Gastroesophageal sphincter (tissue), 4 donors: ENCODE measurements around the gene MYOG. TPM values are rescaled to one million over a fixed set of nuclear protein-coding genes. Genes with fewer than 3 reads are reported as not detected.
A peak's percentile ranks its signal among the peaks of the same experiment; 100 is the strongest.

Experiments
- ATAC-seq: fragments of 150-250 bp; one replicate; pipeline ENCODE4 v1.9.1; 2016; ENCODE audit warnings: mild to moderate bottlenecking, moderate library complexity
- H3K27ac ChIP-seq, 4 donors: fragments of 200-600 bp; sonication (generic) in 3 of 4; 1 replicate in 3 of 4; 2 replicates in 1 of 4; pipeline ENCODE4 v1.5.1; 2016 to 2019
- H3K27me3 ChIP-seq: fragments of 200-600 bp; sonication (generic); one replicate; pipeline ENCODE4 v1.5.1; 2019
- H3K36me3 ChIP-seq, 2 donors: fragments of 200-600 bp; sonication (generic); one replicate each; pipeline ENCODE4 v1.5.1; 2019; ENCODE audit warnings: control low read depth in 1 of 2
- H3K4me1 ChIP-seq, 3 donors: fragments of 200-600 bp; sonication (generic); 1 replicate in 2 of 3; 2 replicates in 1 of 3; pipeline ENCODE4 v1.5.1; 2016 to 2019; ENCODE audit warnings: control low read depth in 2 of 3
- H3K4me3 ChIP-seq, 2 donors: fragments of 200-600 bp; sonication (generic); one replicate each; pipeline ENCODE4 v1.5.1; 2019; ENCODE audit warnings: mild to moderate bottlenecking in 1 of 2, moderate library complexity in 1 of 2
- H3K9me3 ChIP-seq, 3 donors: fragments of 200-600 bp; sonication (generic); one replicate each; pipeline ENCODE4 v1.5.1; 2017 to 2019; ENCODE audit warnings: control low read depth in 2 of 3
- EP300 ChIP-seq: sonication (generic); formaldehyde crosslinking; IDR thresholded peaks from one replicate; pipeline ENCODE4 v1.6.1; 2017; ENCODE audit warnings: antibody characterized with exemption, mild to moderate bottlenecking
- POLR2A ChIP-seq, 2 donors: fragments of 450-650 bp; IDR thresholded peaks; one replicate each; pipeline ENCODE4 v1.6.1; 2017; ENCODE audit warnings: antibody characterized with exemption in 2 of 2, mild to moderate bottlenecking in 2 of 2, moderate library complexity in 1 of 2
- POLR2AphosphoS5 ChIP-seq: sonication (generic); formaldehyde crosslinking; IDR thresholded peaks from one replicate; pipeline ENCODE4 v1.6.1; 2017; ENCODE audit warnings: antibody characterized with exemption
- WGBS, 2 donors: methylation state at CpG; one replicate each; pipeline ENCODE4 v1.1.5; 2018; ENCODE audit warnings: low coverage in 1 of 2; 5-methylcytosine and 5-hydroxymethylcytosine counted together
- total RNA-seq, 4 donors: library from RNA; depleted of rRNA; stranded (reverse); fragments of >200 nt; gene quantifications; one replicate each; pipeline ENCODE4 v1.1.0, GENCODE V29; 2016
- TF ChIP-seq, protein P1 (sequence below), 4 experiments: fragments of 200-600 bp in 2 of 4; fragments of 450-650 bp in 2 of 4; sonication (generic) in 1 of 4; IDR thresholded peaks; one replicate each; pipeline ENCODE4 v1.5.1; 2017 to 2019; ENCODE audit warnings: antibody characterized with exemption in 4 of 4, mild to moderate bottlenecking in 2 of 4, moderate library complexity in 2 of 4

The MYOG gene
- total RNA-seq, 4 donors from 2014 or later, result 0.35 TPM; not detected in 3

DNA sequence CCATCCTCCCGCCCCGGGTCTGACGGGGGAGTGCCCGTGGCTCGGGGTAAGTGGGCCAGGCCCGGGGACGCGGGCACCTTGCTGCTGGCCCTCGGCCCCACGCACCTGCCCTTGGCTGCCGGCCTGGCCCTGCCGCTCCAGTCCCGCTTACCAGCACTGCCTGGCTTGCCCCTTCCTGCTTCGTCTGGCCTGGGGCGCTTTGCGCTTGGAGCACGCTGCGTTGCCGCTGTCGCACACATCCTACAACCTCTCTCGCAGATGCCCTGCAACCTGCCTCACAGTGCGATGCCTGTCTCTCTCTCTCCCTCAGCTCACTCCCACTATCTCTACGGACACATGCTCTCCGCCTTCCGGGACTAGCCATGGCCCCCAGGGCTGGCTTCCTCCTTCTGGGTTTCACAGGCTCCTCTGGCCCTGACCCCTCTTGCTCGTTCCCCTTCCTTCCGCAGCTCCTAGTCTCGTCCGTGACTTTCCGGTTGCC, 9.7 kb downstream of the MYOG start:
- H3K27me3 ChIP-seq, result peaks cover 43% of the 10 kb centered on the region
- WGBS, 2 donors, result 50 to 65% methylated on average over 8 to 25 of the region's 30 CpGs
- H3K4me3 ChIP-seq, result peak overlapping the region in 1 of 2 donors; percentile 37
- H3K27ac ChIP-seq, result no peak overlapping the region
- no peak for TF ChIP-seq POLR2AphosphoS5
- TF ChIP-seq EP300, result no peak
- TF ChIP-seq, protein P1, sequence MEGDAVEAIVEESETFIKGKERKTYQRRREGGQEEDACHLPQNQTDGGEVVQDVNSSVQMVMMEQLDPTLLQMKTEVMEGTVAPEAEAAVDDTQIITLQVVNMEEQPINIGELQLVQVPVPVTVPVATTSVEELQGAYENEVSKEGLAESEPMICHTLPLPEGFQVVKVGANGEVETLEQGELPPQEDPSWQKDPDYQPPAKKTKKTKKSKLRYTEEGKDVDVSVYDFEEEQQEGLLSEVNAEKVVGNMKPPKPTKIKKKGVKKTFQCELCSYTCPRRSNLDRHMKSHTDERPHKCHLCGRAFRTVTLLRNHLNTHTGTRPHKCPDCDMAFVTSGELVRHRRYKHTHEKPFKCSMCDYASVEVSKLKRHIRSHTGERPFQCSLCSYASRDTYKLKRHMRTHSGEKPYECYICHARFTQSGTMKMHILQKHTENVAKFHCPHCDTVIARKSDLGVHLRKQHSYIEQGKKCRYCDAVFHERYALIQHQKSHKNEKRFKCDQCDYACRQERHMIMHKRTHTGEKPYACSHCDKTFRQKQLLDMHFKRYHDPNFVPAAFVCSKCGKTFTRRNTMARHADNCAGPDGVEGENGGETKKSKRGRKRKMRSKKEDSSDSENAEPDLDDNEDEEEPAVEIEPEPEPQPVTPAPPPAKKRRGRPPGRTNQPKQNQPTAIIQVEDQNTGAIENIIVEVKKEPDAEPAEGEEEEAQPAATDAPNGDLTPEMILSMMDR (IDR thresholded peaks at IDR 0.05), result no peak
- TF ChIP-seq POLR2A (IDR thresholded peaks at IDR 0.05), result no peak
- no peak for ATAC-seq
- H3K36me3 ChIP-seq, result no peaks in the 10 kb centered on the region
- H3K9me3 ChIP-seq, result no peaks in the 10 kb centered on the region
- peaks cover 0 to 11% (median 0%) of the 10 kb centered on the region in 3 donors for H3K4me1 ChIP-seq

DNA sequence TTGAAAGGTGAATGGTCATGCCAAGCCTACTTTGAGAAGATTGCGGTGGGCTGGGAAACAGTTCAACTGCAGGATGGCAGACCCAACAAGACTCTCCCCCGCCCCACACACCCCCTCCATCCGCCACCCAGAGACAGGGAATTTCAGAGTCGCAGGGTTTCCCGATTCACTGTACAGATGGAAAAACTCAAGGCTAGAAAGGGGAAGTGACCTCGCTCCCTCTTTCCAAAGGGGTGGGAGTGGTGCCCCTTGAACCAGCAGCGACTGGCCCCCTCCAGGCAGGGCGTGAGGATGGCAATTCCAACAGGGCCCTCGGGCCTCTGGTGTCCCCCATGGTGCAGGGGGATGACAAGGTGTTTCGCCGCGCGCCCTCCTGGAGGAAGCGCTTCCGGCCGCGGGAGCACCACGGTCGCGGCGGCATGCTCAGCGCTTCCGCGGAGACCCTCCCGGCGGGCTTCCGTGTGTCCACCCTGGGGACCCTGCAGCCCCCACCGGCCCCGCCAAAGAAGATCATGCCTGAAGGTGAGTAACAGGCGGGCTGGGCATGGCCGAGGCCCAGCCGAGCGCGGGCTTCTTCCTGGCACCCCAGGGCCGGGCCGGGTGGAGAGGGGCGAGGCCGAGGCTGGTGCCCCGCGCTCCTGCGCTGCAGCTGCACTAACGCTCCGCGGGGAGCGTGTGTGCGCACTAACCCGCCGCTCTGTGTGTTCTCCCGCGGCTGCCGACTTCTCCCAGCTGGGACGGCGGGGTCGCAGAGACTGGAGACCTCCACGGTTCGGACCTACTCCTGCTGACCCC, 10.4 kb downstream of the MYOG start:
- H3K4me1 ChIP-seq, result peaks cover 0 to 11% (median 0%) of the 10 kb centered on the region in 3 donors
- WGBS, 2 donors, result 80% methylated on average over 1 of the region's 56 CpGs; no CpG with 5 or more reads in 1 of the 2 donors
- no peaks in the 10 kb centered on the region for H3K36me3 ChIP-seq
- no peak overlapping the region for H3K27ac ChIP-seq
- peak overlapping the region in 1 of 2 donors; percentile 37 for H3K4me3 ChIP-seq
- H3K27me3 ChIP-seq, result peaks cover 41% of the 10 kb centered on the region
- no peak for ATAC-seq
- no peaks in the 10 kb centered on the region for H3K9me3 ChIP-seq
- TF ChIP-seq, protein P1 (IDR thresholded peaks at IDR 0.05), result no peak
- TF ChIP-seq POLR2A (IDR thresholded peaks at IDR 0.05) (no peak), EP300 (no peak), POLR2AphosphoS5 (no peak)

DNA sequence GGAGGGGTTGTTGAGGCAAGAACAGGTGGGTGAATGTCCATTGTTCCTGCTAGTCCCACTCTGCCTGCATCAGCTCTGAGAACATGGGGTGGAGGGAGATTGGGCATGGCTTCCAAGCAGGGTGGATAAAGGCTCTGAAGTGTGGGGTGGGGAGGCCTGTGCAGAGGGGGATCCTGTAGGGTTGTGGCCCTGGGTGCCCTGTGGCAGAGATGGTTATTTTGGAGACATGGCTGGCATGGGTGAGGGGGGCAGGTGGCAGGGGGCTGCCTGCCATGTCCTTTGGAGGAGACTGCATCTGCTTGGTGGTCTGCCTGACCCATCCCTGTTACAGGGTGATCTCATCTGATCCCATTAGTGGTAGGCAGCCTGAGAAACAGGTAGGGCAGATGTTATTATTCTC, 11.2 kb downstream of the MYOG start:
- Histone ChIP-seq H3K27ac (no peak overlapping the region), H3K4me3 (no peak overlapping the region), H3K27me3 (peaks cover 36% of the 10 kb centered on the region), H3K9me3 (no peaks in the 10 kb centered on the region), H3K36me3 (no peaks in the 10 kb centered on the region), H3K4me1 (peaks cover 2 to 19% (median 2%) of the 10 kb centered on the region in 3 donors)
- TF ChIP-seq, protein P1 (IDR thresholded peaks at IDR 0.05), result no peak
- TF ChIP-seq POLR2A (IDR thresholded peaks at IDR 0.05), result no peak
- ATAC-seq, result no peak

DNA sequence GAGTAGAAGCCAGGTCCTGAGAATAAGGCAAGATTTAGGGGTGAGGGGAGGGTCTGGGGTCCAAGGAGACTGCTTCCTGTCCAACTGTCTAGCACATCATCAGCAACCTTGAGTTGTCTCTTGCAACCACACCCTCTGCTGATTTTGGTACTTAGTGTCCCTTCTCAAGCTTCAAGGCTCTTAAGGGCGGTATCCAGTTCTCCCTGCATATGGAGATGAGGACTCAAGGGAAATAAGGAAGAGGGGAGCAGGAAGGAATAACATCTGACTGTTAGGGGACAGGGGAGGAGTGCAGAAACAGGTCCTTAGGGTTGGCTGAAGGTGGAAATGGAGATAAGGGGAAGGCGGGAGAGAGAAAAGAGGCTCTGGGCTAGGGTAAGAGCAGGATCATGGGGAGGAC, 12.3 kb downstream of the MYOG start:
- TF ChIP-seq, protein P1 (IDR thresholded peaks at IDR 0.05), result no peak
- TF ChIP-seq POLR2A (IDR thresholded peaks at IDR 0.05), result no peak
- no peak for TF ChIP-seq EP300
- TF ChIP-seq POLR2AphosphoS5, result no peak
- ATAC-seq, result no peak
- WGBS, 2 donors, result 86 to 100% methylated on average over 1 to 2 of the region's 2 CpGs

DNA sequence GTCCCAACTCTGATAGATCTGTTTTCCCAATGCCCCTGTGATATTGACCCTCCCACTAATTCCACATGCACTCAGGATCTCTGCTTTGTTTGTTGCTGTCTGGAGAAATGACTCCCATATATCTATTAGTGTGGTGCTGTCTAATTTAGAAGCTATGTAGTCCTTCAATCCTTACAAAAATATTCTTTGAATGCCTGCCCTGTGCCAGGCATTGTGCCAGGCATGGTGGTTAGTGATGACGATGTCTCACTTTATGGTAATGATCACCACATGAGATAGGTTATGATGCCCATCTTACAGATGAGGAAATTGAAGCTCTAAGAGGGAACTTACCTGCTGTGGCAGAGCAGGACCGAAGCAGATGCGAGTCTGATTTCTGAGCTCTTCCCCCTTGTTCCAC, 12.9 kb downstream of the MYOG start:
- no peak for ATAC-seq
- H3K4me3 ChIP-seq, result no peak overlapping the region
- H3K27ac ChIP-seq, result no peak overlapping the region
- 94 to 100% methylated on average over 2 to 3 of the region's 3 CpGs for WGBS, 2 donors
- H3K4me1 ChIP-seq, result peaks cover 9 to 36% (median 13%) of the 10 kb centered on the region in 3 donors
- H3K9me3 ChIP-seq, result no peaks in the 10 kb centered on the region
- peaks cover 31% of the 10 kb centered on the region for H3K27me3 ChIP-seq
- TF ChIP-seq, protein P1 (IDR thresholded peaks at IDR 0.05), result no peak
- TF ChIP-seq EP300 (no peak), POLR2A (IDR thresholded peaks at IDR 0.05) (no peak), POLR2AphosphoS5 (no peak)
- no peaks in the 10 kb centered on the region for H3K36me3 ChIP-seq

More for the DNA sequence above, 12.3 kb downstream of the MYOG start:
- Histone ChIP-seq H3K27me3 (peaks cover 36% of the 10 kb centered on the region), H3K9me3 (no peaks in the 10 kb centered on the region), H3K27ac (no peak overlapping the region), H3K4me3 (no peak overlapping the region), H3K36me3 (no peaks in the 10 kb centered on the region), H3K4me1 (peaks cover 9 to 30% (median 12%) of the 10 kb centered on the region in 3 donors)
